Activated effector memory CD4-positive, alpha-beta T cell treated with Interleukin-2 at 50 U/mL for 16 hours (primary cell): ENCODE results near the gene CHAF1B.

Experiments used
- DNase-seq: peaks from one replicate; pipeline ENCODE4 v3.0.0-alpha.2; 2020

CHAF1B gene

DNA sequence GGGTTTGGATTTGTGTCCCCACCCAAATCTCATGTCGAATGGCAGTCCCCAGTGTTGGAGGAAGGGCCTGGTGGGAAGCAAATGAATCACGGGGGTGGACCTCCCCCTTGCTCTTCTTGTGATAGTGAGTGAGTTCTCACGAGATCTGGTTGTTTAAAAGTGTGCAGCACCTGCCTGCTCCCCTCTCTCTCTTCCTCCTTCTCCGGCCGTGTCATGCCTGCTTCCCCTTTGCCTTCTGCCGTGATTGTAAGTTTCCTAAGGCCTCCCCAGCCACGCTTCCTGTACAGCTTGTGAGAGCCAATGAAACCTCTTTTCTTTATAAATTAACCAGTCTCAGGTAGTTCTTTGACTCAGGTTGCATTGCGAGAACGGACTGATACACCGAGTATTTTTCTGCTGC lies 78.8 kb downstream of the CHAF1B start:
- no peak for DNase-seq

- no peak for DNase-seq
These were observed 79.4 kb downstream of the CHAF1B start for GRCh38 chr21:36464590-36464989.

GRCh38 chr21:36465478-36465877 lies 80.3 kb downstream of the CHAF1B start:
- DNase-seq, result no peak

GRCh38 chr21:36466061-36466511 lies 80.9 kb downstream of the CHAF1B start:
- no peak for DNase-seq
